ENCODE data around the gene UNC13A.
"Not testable (repeated sequence)": the region's sequence is repeated elsewhere in the genome, so short reads cannot be mapped to it uniquely, and the experiment has no call there.

Gene UNC13A

DNA sequence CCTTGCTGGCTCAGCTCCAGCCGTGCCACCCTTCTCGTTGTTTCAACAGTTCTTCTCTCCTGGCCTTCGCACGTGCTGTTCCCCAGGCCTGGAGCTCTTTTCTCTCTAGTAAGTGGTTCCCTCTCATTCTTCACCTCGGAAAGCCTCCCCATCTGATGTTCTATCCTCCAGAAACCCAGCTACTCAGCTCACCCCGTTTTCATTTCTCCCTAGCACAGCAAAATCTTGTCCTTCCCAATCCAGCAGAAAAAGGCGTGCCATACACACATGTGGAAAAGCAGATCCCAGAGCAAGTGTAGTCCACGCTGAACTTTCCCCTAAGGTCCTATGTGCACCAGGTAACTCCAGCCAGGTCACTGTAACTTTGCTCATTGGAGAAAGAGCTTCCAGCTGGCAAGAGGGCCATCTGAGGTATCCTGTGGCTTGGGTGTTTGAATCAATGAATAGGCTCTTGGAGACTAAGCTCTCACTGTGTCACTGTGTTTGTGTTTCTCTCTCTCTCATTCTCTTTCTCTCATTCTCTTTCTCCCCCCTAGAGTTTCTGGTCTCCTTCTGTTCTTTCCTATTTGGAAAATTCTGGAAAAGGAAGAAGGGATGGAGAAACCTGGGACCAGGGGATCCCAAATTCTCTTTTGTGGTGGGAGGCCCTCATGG, 83.7 kb downstream of the UNC13A start:
- no peak for DNase-seq (ENCODE audit: low spot score)
- TF ChIP-seq, protein P1, sequence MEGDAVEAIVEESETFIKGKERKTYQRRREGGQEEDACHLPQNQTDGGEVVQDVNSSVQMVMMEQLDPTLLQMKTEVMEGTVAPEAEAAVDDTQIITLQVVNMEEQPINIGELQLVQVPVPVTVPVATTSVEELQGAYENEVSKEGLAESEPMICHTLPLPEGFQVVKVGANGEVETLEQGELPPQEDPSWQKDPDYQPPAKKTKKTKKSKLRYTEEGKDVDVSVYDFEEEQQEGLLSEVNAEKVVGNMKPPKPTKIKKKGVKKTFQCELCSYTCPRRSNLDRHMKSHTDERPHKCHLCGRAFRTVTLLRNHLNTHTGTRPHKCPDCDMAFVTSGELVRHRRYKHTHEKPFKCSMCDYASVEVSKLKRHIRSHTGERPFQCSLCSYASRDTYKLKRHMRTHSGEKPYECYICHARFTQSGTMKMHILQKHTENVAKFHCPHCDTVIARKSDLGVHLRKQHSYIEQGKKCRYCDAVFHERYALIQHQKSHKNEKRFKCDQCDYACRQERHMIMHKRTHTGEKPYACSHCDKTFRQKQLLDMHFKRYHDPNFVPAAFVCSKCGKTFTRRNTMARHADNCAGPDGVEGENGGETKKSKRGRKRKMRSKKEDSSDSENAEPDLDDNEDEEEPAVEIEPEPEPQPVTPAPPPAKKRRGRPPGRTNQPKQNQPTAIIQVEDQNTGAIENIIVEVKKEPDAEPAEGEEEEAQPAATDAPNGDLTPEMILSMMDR (IDR thresholded peaks at IDR 0.05; ENCODE audit: extremely low read depth, missing control alignments) = no peak

DNA sequence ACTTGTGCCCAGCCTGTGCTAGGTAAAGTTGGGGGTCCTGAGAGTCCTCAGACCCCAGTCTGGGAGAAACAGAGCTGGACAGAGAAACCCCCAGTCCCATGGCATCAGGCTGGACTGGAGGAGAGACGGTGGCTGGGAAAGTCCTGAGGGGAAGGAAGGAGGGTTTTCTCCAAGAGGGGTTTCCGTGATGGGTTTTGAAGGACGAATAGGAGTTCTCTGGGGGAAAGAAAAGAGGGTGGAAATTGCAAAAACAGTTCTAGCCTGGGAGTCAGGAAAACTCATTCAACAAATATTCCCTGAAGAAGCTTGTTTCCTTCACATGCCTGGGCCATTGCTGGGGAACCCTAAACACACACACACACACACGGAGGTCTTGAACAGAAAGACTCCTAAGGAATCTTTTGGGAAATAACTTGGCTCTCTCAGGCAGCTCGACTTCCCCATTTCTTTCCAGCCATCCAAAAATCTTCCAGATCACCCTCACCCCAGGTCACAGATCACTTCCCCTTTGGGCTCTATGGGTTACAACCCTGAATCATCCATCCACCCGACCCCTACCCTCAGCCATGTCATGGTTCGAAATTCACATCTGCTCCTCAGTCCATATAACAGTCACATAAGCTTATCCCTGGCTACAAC, 85.2 kb downstream of the UNC13A start:
- no peak for DNase-seq (ENCODE audit: low spot score)
- TF ChIP-seq, protein P1 (IDR thresholded peaks at IDR 0.05; ENCODE audit: extremely low read depth, missing control alignments) = no peak

DNA sequence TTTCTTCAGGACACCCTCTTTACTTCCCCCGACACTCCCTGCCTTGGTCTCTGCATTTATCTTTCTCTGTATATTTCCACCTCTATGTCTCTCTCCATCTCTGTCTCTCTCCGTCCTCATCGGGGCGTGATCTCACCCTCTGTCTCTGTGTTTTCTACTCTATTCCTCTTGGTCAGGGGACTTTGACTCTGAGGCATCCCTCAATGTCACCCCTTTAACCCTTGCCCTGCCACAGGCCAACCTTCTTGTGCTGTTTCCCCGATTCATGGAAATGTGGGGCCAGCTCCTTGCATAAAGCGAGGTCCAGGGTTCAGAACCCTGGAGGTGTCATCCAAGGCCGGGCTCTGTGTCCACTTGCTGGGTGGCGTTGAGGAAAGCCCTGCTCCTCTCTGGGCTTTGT, 85.9 kb downstream of the UNC13A start:
- no peak for DNase-seq (ENCODE audit: low spot score)
- TF ChIP-seq, protein P1 (IDR thresholded peaks at IDR 0.05; ENCODE audit: extremely low read depth, missing control alignments) = no peak

DNA sequence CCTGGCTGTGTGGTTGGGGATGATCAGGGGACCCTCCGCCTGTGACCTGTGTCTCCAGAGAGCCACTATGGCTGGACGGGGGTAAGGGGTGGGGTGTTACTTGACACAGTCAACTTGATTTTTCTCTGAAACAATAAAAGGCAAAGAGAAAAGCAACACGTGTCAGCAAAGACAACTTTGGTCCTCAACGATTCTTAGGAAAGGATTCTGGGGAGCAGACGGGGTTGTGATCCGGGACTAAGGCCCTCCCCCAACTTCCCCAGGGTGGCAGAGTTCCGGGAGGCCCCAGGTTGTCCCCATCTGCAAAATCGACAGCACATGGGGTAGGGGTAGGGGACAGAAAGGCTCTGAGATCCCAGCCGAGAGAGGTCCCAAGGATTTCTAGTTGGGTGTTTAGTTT, 86.5 kb downstream of the UNC13A start:
- DNase-seq (ENCODE audit: low spot score) = no peak
- TF ChIP-seq, protein P1 (IDR thresholded peaks at IDR 0.05; ENCODE audit: extremely low read depth, missing control alignments) = no peak

DNA sequence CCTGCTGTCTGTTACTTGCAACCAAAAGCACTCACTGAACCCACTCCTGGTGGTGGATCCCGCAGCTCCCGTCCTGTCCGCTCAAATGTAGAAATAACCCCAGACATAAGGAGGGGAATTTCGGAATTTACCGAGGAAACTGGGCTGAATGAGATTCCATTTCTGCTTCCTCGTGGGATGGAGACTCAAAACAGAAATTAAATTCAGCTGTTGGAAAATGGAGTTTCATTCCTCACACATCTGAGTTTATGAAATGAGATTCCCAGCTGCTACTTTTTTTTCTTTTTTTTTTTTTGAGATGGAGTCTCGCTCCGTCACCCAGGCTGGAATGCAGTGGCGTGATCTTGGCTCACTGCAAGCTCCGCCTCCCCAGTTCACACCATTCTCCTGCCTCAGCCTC, 88.4 kb downstream of the UNC13A start:
- DNase-seq (ENCODE audit: low spot score) = no peak
- TF ChIP-seq, protein P1 (IDR thresholded peaks at IDR 0.05; ENCODE audit: extremely low read depth, missing control alignments) = no peak

DNA sequence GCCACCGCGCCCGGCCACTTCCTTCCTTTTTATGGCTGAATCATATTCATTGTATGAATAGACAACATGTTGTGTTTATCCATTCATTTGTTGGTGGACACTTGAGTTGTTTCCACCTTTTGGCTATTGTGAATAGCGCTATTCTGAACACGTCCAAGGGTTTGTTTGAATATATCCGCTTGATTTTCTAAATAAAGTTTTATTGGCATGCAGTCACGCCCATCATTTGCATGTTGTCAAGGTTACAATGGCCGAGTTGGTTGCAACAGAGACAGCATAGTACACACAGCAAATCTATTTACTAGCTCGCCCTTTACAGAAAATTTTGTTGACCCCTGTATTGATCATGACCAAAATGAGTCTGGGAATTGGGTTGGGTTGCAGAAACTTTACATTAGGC, 89.2 kb downstream of the UNC13A start:
- TF ChIP-seq, protein P1 (IDR thresholded peaks at IDR 0.05; ENCODE audit: extremely low read depth, missing control alignments) = no peak
- no peak for DNase-seq (ENCODE audit: low spot score)

DNA sequence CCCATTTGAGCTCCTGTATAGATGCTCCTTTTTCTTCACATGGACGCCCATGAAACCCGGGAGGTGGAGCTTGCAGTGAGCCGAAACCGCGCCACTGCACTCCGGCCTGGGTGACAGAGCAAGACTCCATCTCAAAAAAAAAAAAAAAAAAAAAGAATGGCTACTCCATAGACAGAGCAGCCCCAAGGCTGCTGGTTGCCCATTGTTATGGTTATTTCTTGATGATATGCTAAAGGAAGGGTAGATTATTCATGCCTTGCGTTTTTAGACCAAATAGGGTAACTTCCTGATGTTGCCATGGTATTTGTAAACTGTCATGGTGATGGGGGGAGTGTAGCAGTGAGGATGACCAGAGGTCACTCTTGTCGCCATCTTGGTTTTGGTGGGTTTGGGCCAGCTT, 90.1 kb downstream of the UNC13A start:
- not testable (repeated sequence) for DNase-seq (ENCODE audit: low spot score)

DNA sequence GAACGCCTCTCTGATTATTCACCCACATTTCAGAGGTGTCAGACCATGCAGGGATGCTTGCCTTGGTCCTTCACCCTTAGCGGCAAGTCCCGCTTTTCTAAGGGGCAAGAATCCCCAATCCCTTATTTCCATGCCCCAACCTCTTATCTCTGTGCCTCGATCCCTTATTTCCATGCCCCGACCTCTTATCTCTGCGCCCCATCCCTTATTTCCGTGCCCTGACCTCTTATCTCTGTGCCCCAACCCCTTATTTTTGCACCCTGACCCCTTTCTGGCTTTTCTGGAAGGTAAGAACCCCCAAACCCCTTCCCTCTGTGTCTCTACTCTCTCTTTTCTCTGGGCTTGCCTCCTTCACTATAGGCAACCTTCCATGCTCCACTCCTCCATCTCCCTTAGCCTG, 93.9 kb downstream of the UNC13A start:
- DNase-seq (ENCODE audit: low spot score) = not testable (repeated sequence)
